ENCODE results near the gene SCYGR1.

DNA sequence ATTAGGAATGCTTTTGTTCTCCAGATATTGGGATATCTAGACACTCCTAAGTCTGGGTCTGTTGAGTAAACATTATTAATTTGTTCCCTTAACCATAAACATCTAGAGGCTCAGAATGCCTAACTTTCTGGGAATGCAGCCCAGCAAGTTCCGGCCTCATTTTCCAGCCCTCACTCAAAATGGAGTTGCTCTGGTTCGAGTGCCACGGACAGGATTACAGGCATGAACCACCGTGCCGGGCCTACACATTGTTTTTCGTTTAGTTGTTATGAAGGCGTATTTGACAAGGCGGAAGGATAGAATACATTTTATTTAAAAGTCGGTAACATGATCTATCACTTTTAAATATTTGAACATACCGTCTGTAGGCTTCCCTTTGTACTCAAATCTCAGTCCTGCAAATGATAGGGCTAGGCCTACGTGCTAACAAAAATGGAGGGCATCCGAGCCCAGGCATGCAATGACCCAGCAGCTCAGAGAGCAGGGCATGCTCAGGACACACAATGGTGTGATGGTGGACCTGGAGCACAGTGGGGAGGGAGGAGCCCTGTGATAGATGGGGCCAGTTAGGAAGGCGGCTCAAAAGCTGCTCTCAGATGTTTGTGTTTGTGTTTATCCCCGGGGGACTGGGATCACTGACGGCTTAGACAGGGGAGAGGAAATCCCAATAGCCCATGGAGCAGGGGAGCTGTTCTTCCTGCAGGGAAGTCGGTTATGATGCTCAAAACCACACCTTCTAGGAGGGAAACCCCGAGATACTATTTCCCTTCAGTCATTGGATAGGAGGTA lies 2.9 kb upstream of the SCYGR1 start:
- TF ChIP-seq EZH2 (IDR thresholded peaks at IDR 0.05; ENCODE audit: borderline replicate concordance, low read depth, low read length, poor library complexity, severe bottlenecking), result no peak
- TF ChIP-seq, protein P1, sequence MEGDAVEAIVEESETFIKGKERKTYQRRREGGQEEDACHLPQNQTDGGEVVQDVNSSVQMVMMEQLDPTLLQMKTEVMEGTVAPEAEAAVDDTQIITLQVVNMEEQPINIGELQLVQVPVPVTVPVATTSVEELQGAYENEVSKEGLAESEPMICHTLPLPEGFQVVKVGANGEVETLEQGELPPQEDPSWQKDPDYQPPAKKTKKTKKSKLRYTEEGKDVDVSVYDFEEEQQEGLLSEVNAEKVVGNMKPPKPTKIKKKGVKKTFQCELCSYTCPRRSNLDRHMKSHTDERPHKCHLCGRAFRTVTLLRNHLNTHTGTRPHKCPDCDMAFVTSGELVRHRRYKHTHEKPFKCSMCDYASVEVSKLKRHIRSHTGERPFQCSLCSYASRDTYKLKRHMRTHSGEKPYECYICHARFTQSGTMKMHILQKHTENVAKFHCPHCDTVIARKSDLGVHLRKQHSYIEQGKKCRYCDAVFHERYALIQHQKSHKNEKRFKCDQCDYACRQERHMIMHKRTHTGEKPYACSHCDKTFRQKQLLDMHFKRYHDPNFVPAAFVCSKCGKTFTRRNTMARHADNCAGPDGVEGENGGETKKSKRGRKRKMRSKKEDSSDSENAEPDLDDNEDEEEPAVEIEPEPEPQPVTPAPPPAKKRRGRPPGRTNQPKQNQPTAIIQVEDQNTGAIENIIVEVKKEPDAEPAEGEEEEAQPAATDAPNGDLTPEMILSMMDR (conservative IDR thresholded peaks at IDR 0.05; ENCODE audit: low read depth, low read length), result no peak

All from A673 (cell line).